OCI-LY1 (cell line): ENCODE measurements around the gene DDHD1.

Experiments used
- H2AFZ ChIP-seq: fragments of 200-600 bp; sonication (generic), shearing (Covaris generic); 2 replicates; pipeline ENCODE4 v1.6.0; 2014; ENCODE audit warnings: antibody characterized with exemption, mild to moderate bottlenecking, low read length
- H3F3A ChIP-seq: fragments of 200-600 bp; sonication (generic), shearing (Covaris generic); 2 replicates; pipeline ENCODE4 v1.6.0; 2014; ENCODE audit warnings: mild to moderate bottlenecking, antibody characterized with exemption, low read length, moderate library complexity; ENCODE audit not compliant: insufficient read depth
- H3K27ac ChIP-seq: fragments of 200-600 bp; sonication (generic); 2 replicates; pipeline ENCODE4 v1.5.1; 2014; ENCODE audit warnings: low read length, mixed run types, mild to moderate bottlenecking, low read depth; ENCODE audit not compliant: poor library complexity, severe bottlenecking
- H3K27me3 ChIP-seq: fragments of 200-600 bp; sonication (generic); 2 replicates; pipeline ENCODE4 v1.6.0; 2014; ENCODE audit warnings: antibody characterized with exemption, mild to moderate bottlenecking, low read length, moderate library complexity; ENCODE audit not compliant: insufficient read depth
- H3K36me3 ChIP-seq: fragments of 200-600 bp; sonication (generic); 2 replicates; pipeline ENCODE4 v1.6.1; 2014; ENCODE audit warnings: mild to moderate bottlenecking, antibody characterized with exemption, low read length, moderate library complexity, mixed read lengths; ENCODE audit not compliant: insufficient read depth
- H3K4me1 ChIP-seq: fragments of 200-600 bp; sonication (generic); 2 replicates; pipeline ENCODE4 v1.5.1; 2014; ENCODE audit warnings: mild to moderate bottlenecking, low read length, moderate library complexity; ENCODE audit not compliant: insufficient read depth, severe bottlenecking
- H3K4me2 ChIP-seq: fragments of 200-600 bp; sonication (generic), shearing (Covaris generic); 2 replicates; pipeline ENCODE4 v1.6.1; 2014; ENCODE audit warnings: low read length
- H3K4me3 ChIP-seq: fragments of 200-600 bp; sonication (generic); 2 replicates; pipeline ENCODE4 v1.5.1; 2014; ENCODE audit warnings: low read length, low read depth, mild to moderate bottlenecking, mixed read lengths; ENCODE audit not compliant: poor library complexity, severe bottlenecking
- H3K79me2 ChIP-seq: fragments of 200-600 bp; shearing (Covaris generic); 2 replicates; pipeline ENCODE4 v1.6.1; 2016; ENCODE audit warnings: mixed run types, low read length, mixed read lengths; ENCODE audit not compliant: insufficient read depth
- H3K9ac ChIP-seq: fragments of 200-600 bp; sonication (generic), shearing (Covaris generic); 2 replicates; pipeline ENCODE4 v1.6.1; 2014; ENCODE audit warnings: mild to moderate bottlenecking, low read length, mixed read lengths
- H3K9me2 ChIP-seq: fragments of 200-600 bp; sonication (generic), shearing (Covaris generic); 2 replicates; pipeline ENCODE4 v1.6.1; 2014; ENCODE audit warnings: low read depth, mild to moderate bottlenecking, low read length, mixed read lengths
- H3K9me3 ChIP-seq: fragments of 200-600 bp; shearing (Covaris generic); 2 replicates; pipeline ENCODE4 v1.6.1; 2014; ENCODE audit warnings: low read length, mixed read lengths
- H4K20me1 ChIP-seq: fragments of 200-600 bp; sonication (generic), shearing (Covaris generic); 2 replicates; pipeline ENCODE4 v1.6.0; 2016; ENCODE audit warnings: mild to moderate bottlenecking, low read length; ENCODE audit not compliant: insufficient read depth
- EZH2 ChIP-seq: fragments of 200-600 bp; sonication (generic), shearing (Covaris generic); IDR thresholded peaks from 2 replicates; pipeline ENCODE4 v1.8.0; 2017; ENCODE audit warnings: borderline replicate concordance, mixed run types, mild to moderate bottlenecking, antibody characterized with exemption, low read length, moderate library complexity, mixed read lengths
- TF ChIP-seq, protein P1 (sequence below): fragments of 200-600 bp; sonication (generic), shearing (Covaris generic); IDR thresholded peaks from 2 replicates; pipeline ENCODE4 v1.5.1; 2017; ENCODE audit warnings: mild to moderate bottlenecking, antibody characterized with exemption, low read length, moderate library complexity, mixed read lengths

The DDHD1 gene

DNA sequence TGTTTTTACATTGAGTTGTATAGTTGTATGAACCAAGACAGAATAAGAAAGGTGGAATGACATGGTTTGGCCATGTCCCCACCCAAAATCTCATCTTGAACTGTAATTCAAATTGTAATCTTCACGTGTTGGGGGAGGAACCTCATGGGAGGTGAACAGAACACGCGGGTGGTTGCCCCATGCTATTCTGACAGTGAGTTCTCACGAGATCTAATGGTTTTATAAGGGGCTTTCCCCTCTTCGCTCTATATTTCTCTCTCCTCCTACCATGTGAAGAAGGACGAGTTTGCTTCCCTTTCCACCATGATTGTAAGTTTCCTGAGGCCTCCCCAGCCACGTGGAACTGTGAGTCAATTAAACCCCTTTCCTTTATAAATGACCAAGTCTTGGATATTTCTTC, 25.3 kb downstream of the DDHD1 start:
- TF ChIP-seq EZH2, result no peak
- TF ChIP-seq, protein P1, sequence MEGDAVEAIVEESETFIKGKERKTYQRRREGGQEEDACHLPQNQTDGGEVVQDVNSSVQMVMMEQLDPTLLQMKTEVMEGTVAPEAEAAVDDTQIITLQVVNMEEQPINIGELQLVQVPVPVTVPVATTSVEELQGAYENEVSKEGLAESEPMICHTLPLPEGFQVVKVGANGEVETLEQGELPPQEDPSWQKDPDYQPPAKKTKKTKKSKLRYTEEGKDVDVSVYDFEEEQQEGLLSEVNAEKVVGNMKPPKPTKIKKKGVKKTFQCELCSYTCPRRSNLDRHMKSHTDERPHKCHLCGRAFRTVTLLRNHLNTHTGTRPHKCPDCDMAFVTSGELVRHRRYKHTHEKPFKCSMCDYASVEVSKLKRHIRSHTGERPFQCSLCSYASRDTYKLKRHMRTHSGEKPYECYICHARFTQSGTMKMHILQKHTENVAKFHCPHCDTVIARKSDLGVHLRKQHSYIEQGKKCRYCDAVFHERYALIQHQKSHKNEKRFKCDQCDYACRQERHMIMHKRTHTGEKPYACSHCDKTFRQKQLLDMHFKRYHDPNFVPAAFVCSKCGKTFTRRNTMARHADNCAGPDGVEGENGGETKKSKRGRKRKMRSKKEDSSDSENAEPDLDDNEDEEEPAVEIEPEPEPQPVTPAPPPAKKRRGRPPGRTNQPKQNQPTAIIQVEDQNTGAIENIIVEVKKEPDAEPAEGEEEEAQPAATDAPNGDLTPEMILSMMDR, result no peak
- H3K27ac ChIP-seq, result peak overlapping the region; percentile 57
- peak overlapping the region; percentile 64 for H3K4me2 ChIP-seq
- no peaks in the 10 kb centered on the region for H4K20me1 ChIP-seq
- H3K79me2 ChIP-seq, result peaks cover 44% of the 10 kb centered on the region
- peak overlapping the region; percentile 31 for H3K4me3 ChIP-seq
- H3K9me3 ChIP-seq, result no peaks in the 10 kb centered on the region
- no peaks in the 10 kb centered on the region for H3F3A ChIP-seq
- no peaks in the 10 kb centered on the region for H3K27me3 ChIP-seq
- H3K9ac ChIP-seq, result no peak overlapping the region
- H3K9me2 ChIP-seq, result no peaks in the 10 kb centered on the region
- H3K4me1 ChIP-seq, result peaks cover 34% of the 10 kb centered on the region
- no peaks in the 10 kb centered on the region for H3K36me3 ChIP-seq
- H2AFZ ChIP-seq, result no peak overlapping the region

DNA sequence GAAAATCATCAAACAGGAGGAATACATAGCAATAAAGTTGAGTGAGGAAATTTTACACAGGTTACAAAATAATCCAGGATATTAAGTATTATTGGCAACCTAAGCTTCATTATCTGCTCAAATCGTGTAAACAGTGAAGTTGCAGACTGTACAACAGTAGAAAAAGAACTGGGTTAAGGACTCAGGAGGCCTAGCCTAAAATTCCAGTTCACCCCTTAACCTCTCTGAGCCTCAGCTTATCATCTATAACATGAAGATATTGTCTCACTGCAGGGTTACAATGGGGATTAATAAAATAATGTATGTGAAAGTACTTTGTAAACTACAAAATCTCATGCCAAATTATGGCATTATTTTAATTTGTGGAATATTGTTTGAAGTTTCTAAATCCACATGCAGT, 26.0 kb downstream of the DDHD1 start:
- Histone ChIP-seq H3K4me3 (peak overlapping the region; percentile 31), H3K4me2 (peak overlapping the region; percentile 64), H4K20me1 (no peaks in the 10 kb centered on the region), H3K4me1 (peaks cover 34% of the 10 kb centered on the region), H3F3A (no peaks in the 10 kb centered on the region), H3K9ac (peak overlapping the region; percentile 49), H3K9me3 (no peaks in the 10 kb centered on the region), H3K27ac (peak overlapping the region; percentile 57), H3K9me2 (no peaks in the 10 kb centered on the region), H3K36me3 (no peaks in the 10 kb centered on the region), H2AFZ (no peak overlapping the region), H3K79me2 (peaks cover 51% of the 10 kb centered on the region), H3K27me3 (no peaks in the 10 kb centered on the region)
- no peak for TF ChIP-seq EZH2
- TF ChIP-seq, protein P1, result no peak

DNA sequence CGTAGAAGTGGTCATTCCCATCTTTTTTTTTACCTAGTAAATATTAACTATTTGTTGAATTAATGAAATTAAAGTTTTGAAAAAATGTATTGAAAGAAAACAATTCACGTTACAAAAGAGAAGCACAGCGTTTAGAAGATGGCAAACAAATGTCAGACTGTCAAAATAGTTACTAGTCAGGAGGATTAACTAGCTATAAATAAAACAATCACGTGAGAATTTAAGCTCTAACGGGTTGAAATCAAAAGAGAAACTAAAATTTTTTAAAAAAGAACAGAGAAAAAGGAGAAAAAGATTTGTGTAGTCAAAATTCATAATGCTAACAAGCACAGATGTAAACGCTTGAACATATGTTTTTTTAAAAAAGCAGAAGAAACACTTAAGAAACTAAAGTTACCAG, 26.4 kb downstream of the DDHD1 start:
- no peaks in the 10 kb centered on the region for H3K9me3 ChIP-seq
- H3K27ac ChIP-seq, result peak overlapping the region; percentile 57
- peaks cover 55% of the 10 kb centered on the region for H3K79me2 ChIP-seq
- TF ChIP-seq, protein P1, result no peak
- no peak for TF ChIP-seq EZH2
- peaks cover 34% of the 10 kb centered on the region for H3K4me1 ChIP-seq
- peak overlapping the region; percentile 49 for H3K9ac ChIP-seq
- H4K20me1 ChIP-seq, result no peaks in the 10 kb centered on the region
- H3K9me2 ChIP-seq, result no peaks in the 10 kb centered on the region
- H3K36me3 ChIP-seq, result no peaks in the 10 kb centered on the region; the same call in 1 of the 2 replicates
- peak overlapping the region; percentile 64 for H3K4me2 ChIP-seq
- H3K27me3 ChIP-seq, result no peaks in the 10 kb centered on the region
- no peaks in the 10 kb centered on the region for H3F3A ChIP-seq
- H2AFZ ChIP-seq, result no peak overlapping the region
- H3K4me3 ChIP-seq, result peak overlapping the region; percentile 31
